Measurements from ENCODE around the gene KCNQ1.

KCNQ1 gene

GRCh38 chr11:2418693-2419360 lies 26.0 kb upstream of the KCNQ1 start:
- Histone ChIP-seq H3K4me1 (ENCODE audit: insufficient read depth, low read length, poor library complexity, severe bottlenecking) (no peaks in the 10 kb centered on the region), H3K9me2 (replicated peaks; ENCODE audit: low read depth, low read length) (no peaks in the 10 kb centered on the region), H2AFZ (ENCODE audit: low read length) (no peak overlapping the region), H3K79me2 (ENCODE audit: insufficient read depth, low read length) (no peaks in the 10 kb centered on the region), H3K27me3 (ENCODE audit: insufficient read depth, low read length, poor library complexity, severe bottlenecking) (no peaks in the 10 kb centered on the region), H3K4me2 (ENCODE audit: low read depth, low read length, poor library complexity, severe bottlenecking) (no peak overlapping the region), H3K4me3 (ENCODE audit: low read length, poor library complexity, severe bottlenecking) (no peak overlapping the region), H3F3A (ENCODE audit: low read depth) (no peaks in the 10 kb centered on the region), H3K36me3 (ENCODE audit: insufficient read depth, low read length) (no peaks in the 10 kb centered on the region), H4K20me1 (ENCODE audit: insufficient read depth, low read length, poor library complexity, severe bottlenecking) (no peaks in the 10 kb centered on the region), H3K9ac (ENCODE audit: low read depth, low read length, poor library complexity, severe bottlenecking) (no peak overlapping the region), H3K9me3 (ENCODE audit: insufficient read depth, low read depth, low read length) (no peaks in the 10 kb centered on the region)
- TF ChIP-seq EZH2phosphoT487 (IDR thresholded peaks at IDR 0.05; ENCODE audit: borderline replicate concordance) = no peak
- TF ChIP-seq CTCF (conservative IDR thresholded peaks at IDR 0.05; ENCODE audit: low read length) = no peak

GRCh38 chr11:2419638-2420501 lies 24.9 kb upstream of the KCNQ1 start:
- Histone ChIP-seq H3K4me2 (ENCODE audit: low read depth, low read length, poor library complexity, severe bottlenecking) (peak overlapping the region; percentile 30), H4K20me1 (ENCODE audit: insufficient read depth, low read length, poor library complexity, severe bottlenecking) (no peaks in the 10 kb centered on the region), H3K9ac (ENCODE audit: low read depth, low read length, poor library complexity, severe bottlenecking) (peak overlapping the region; percentile 43), H3F3A (ENCODE audit: low read depth) (no peaks in the 10 kb centered on the region), H2AFZ (ENCODE audit: low read length) (peak overlapping the region; percentile 69), H3K9me3 (ENCODE audit: insufficient read depth, low read depth, low read length) (no peaks in the 10 kb centered on the region), H3K27me3 (ENCODE audit: insufficient read depth, low read length, poor library complexity, severe bottlenecking) (no peaks in the 10 kb centered on the region), H3K79me2 (ENCODE audit: insufficient read depth, low read length) (no peaks in the 10 kb centered on the region), H3K4me3 (ENCODE audit: low read length, poor library complexity, severe bottlenecking) (no peak overlapping the region), H3K36me3 (ENCODE audit: insufficient read depth, low read length) (no peaks in the 10 kb centered on the region), H3K9me2 (replicated peaks; ENCODE audit: low read depth, low read length) (no peaks in the 10 kb centered on the region), H3K4me1 (ENCODE audit: insufficient read depth, low read length, poor library complexity, severe bottlenecking) (no peaks in the 10 kb centered on the region)
- TF ChIP-seq CTCF (conservative IDR thresholded peaks at IDR 0.05; ENCODE audit: low read length) = peak; percentile 82
- no peak for TF ChIP-seq EZH2phosphoT487 (IDR thresholded peaks at IDR 0.05; ENCODE audit: borderline replicate concordance)

- Histone ChIP-seq H2AFZ (ENCODE audit: low read length) (peak overlapping the region; percentile 69), H3K4me1 (ENCODE audit: insufficient read depth, low read length, poor library complexity, severe bottlenecking) (no peaks in the 10 kb centered on the region), H3K4me2 (ENCODE audit: low read depth, low read length, poor library complexity, severe bottlenecking) (peak overlapping the region; percentile 30), H3K36me3 (ENCODE audit: insufficient read depth, low read length) (no peaks in the 10 kb centered on the region), H3K4me3 (ENCODE audit: low read length, poor library complexity, severe bottlenecking) (no peak overlapping the region), H3K9me2 (replicated peaks; ENCODE audit: low read depth, low read length) (no peaks in the 10 kb centered on the region), H3K27me3 (ENCODE audit: insufficient read depth, low read length, poor library complexity, severe bottlenecking) (no peaks in the 10 kb centered on the region), H3K79me2 (ENCODE audit: insufficient read depth, low read length) (no peaks in the 10 kb centered on the region), H3K9me3 (ENCODE audit: insufficient read depth, low read depth, low read length) (no peaks in the 10 kb centered on the region), H3K9ac (ENCODE audit: low read depth, low read length, poor library complexity, severe bottlenecking) (peak overlapping the region; percentile 43), H4K20me1 (ENCODE audit: insufficient read depth, low read length, poor library complexity, severe bottlenecking) (no peaks in the 10 kb centered on the region), H3F3A (ENCODE audit: low read depth) (no peaks in the 10 kb centered on the region)
- TF ChIP-seq CTCF (conservative IDR thresholded peaks at IDR 0.05; ENCODE audit: low read length) = peak; percentile 81
- no peak for TF ChIP-seq EZH2phosphoT487 (IDR thresholded peaks at IDR 0.05; ENCODE audit: borderline replicate concordance)
Measured at GRCh38 chr11:2420502-2421225, 24.1 kb upstream of the KCNQ1 start.

Measured in Loucy (cell line).